NCI-H226 (cell line): ENCODE measurements around the gene RABGAP1L.
"Not testable (repeated sequence)": the region's sequence is repeated elsewhere in the genome, so short reads cannot be mapped to it uniquely, and the experiment has no call there.

Experiments used
- DNase-seq: peaks from one replicate; pipeline ENCODE4 v3.0.0-alpha.2; 2015

RABGAP1L gene

DNA sequence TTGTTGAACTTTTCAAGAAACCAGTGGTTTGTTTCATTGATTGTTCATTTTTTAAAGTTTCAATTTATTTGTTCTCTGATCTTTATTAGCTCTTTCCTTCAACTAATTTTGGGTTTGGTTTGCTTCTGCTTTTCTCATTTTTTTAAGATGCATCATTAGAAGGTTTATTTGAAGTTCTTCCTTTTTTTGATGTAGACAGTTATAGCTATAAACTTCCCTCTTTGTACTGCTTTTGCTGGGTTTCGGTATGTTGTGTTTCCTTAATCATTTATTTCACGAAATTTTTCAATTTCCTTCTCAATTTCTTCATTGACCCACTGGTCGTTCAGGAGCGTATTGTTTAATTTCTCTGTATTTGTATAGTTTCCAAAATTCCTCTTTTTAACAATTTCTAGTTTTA is 155.1 kb downstream of the RABGAP1L start:
- DNase-seq = no peak

DNA sequence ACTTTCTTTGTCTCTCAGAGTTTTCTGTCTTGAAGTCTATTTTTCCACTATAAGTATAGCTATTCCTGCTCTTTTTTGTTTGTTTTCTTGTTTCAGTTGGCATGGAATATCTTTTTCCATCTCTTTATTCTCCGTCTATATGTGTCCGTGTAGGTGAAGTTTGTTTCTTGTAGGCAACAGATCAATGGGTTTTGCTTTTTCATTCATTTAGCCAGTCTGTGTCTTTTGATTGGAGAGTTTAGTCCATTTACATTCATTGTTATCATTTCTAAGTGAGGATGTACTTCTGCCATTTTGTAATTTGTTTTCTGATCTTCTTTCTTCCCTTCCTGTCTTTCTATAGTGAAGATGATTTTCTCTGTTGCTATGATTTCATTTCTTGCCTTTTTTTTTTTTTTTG is 155.9 kb downstream of the RABGAP1L start:
- no peak for DNase-seq

DNA sequence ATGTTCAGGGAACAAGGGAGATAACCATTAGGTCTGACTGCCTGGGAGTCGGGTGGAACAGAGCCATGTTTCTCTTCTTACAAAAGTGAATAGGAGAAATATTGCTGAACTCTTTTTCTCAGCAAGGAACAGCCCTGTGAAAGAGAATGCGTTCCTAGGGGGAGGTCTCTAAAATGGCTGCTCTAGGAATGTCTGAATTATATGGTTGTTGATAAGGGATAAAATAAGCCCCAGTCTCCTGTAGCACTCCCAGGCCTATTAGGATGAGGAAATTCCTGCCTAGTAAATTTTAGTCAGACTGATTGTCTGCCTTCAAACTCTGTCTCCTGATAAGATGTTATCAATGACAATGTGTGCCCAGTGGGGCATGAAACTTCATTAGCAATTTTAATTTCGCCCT is 161.6 kb downstream of the RABGAP1L start:
- DNase-seq = not testable (repeated sequence)

DNA sequence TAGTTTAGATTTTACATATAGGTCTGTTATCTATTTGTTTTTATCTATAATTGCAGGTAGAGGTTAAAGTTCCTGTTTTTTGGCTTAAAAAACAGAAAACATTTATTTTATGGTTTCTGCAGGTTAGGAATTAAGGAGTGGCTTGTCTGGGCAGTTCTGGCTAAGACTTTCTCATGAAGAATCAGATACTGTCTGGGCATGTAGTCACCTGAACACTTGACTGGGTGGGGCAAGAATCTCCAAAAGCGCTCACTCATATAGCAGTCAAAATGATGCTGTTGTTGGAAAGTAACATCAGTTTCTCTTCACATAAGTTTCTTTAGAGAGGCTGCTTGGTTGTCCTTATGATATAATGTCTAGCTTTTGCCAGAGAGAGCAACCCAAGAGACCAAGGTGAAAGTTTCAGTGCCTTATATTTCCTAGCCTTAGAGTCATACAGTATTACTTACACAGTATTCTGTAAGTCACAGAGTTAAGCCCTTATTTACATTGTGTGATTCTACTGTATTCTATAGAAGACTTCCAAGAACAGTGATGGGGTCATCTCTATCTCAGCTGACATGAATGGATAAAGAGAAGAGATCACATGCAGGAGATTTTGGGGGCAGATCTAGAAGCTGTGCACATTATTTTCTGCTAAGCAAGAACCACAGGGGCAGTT is 163.0 kb downstream of the RABGAP1L start:
- DNase-seq = no peak

DNA sequence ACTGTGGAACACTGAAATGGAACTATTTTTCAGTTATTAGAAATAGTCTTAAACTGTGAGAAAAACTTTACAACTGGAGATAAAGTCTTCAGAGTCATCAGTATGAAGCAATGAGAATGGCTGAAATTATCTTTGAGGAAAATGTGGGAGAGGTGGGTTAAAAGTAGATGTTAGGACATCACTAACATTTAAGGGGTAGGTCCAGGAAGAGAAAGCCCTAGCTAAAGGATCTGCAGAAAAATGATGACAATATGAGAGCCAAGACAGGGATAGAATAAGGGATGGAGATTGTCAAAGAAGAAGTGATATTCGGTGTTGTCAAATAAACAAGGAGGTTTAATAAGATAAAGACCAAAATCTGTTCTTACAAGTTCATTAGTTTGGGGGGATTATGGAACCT is 165.2 kb downstream of the RABGAP1L start:
- DNase-seq = no peak

DNA sequence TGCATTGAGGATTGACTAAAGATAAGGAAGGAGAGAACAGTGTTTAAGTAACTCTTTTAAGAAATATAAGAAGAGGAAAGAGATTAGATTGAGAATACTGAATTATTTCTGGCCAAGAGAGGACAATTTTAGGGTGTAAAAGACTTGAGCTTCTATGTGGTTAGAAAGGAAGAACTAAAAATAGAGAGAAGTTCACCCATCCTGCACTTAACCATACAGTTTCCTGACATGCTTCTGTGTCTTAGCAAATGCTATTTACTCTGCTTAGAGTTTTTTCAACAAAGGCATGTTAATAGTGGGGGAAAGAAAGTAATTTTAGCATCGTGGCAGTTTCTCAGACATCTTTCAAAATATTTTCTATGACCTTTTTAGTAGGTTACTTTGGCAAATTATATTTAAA is 165.6 kb downstream of the RABGAP1L start:
- DNase-seq = no peak

DNA sequence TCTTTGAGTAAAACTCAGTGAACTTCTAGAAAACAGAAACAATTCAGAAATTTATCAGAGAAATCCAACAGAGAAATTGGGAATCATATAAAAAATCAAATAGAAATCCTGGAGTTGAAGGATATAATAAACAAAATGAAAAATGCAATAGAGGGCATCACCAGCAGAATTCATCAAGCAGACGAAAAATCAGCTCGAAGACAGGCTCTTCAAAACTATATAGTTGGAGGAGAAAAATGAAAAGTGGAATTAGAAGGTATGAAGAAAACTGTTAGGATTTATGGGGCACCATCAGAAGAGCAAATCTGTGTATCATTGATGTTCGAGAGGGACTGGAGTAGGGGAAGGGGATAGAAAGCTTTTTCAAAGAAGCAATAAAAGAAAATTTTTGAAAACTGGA is 167.0 kb downstream of the RABGAP1L start:
- no peak for DNase-seq

DNA sequence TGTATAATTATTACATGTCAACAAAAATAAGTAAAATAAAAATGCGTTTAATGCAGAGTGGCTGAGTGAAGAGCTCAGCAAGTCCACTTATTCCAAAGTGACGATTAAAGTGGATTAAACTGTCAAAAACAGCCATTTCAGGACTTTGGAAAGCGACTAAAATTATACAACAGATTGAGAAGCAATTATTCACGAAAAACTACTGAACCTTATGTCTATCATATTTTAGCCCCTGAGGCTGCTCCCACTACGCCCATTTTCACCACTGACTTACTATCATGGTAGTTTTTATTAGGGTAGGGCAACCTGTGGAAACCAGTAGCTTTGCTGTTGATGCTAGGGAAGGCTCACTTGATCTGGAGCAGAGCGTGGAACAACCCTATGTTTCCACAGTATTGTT is 174.1 kb downstream of the RABGAP1L start:
- DNase-seq = no peak

DNA sequence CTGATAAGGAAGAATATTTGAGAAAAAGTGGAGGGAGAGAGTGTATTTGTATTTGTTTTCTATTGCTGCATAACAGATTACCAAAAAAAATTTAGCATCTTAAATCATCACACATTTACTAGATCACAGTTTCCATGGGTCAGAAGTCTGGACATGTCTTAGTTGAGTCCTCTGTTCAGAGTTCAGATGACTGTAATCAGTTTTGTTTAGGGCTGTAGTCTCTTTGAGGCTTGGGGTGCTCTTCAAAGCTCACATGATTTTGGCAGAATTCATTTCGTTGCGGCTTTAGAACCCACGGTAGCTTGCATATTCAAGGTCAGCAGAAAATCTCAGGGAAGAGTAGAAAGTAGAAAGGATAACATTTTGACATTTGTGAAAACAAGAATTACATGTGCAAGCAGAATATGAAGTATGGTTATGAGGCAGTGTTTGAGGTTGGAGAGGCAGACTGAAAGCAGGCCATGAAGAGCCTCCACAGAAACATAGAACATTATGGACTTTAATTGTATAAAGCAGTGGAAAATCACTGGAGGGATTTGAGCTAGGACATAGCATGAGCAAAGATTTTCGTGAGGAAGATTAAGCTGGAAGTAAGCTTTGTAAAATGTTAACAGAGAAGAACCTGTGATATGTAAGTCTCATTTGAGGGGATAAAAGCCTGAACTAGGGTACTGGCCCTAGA is 177.8 kb downstream of the RABGAP1L start:
- no peak for DNase-seq

DNA sequence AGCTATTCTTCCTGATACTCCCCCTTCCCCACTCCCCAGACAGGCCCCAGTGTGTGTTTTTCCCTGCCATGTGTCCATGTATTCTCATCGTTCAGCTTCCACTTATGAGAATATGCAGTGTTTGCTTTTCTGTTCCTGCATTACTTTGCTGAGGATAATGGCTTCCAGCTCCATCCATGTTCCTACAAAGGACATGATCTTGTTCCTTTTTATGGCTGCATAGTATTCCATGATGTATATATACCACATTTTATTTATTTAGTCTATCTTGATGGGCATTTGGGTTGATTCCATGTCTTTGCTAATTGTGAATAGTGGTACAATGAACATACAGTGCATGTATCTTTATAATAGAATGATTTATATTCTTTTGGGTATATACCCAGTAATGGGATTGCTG is 181.1 kb downstream of the RABGAP1L start:
- not testable (repeated sequence) for DNase-seq

DNA sequence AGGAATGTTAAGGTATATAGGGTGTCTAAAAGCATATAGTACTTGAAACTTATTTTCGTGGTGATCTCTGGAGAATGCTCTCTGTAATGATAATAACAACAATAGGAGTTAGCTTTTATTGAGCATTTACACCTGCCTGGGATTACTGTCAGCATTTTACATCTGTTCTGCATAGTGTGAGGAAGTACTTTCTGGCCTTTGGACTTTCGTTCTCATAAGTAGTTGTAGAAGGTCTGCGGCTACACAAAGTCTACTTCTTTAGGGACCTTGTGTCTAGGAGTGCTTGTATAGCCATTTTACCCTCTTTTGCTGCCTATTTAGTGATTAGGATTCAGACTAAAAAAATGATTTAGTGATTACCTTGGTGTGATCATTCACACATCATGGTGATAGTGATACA is 184.8 kb downstream of the RABGAP1L start:
- DNase-seq = no peak

DNA sequence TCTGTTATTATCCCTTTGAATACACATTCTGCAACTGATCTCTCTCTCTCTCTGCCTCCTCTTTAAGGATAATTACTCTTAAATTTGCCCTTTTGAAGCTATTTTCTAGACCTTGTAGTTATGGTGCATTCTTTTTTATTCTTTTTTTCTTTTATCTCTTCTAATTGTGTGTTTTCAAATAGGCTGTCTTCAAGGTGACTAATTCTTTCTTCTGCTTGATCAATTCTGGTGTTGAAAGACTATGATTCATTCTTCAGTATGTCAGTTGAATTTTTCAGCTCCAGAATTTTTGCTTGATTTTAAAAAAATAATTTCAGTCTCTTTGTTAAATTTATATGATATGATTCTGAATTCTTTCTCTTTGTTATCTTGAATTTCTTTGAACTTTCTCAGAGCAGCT is 192.8 kb downstream of the RABGAP1L start:
- no peak for DNase-seq

DNA sequence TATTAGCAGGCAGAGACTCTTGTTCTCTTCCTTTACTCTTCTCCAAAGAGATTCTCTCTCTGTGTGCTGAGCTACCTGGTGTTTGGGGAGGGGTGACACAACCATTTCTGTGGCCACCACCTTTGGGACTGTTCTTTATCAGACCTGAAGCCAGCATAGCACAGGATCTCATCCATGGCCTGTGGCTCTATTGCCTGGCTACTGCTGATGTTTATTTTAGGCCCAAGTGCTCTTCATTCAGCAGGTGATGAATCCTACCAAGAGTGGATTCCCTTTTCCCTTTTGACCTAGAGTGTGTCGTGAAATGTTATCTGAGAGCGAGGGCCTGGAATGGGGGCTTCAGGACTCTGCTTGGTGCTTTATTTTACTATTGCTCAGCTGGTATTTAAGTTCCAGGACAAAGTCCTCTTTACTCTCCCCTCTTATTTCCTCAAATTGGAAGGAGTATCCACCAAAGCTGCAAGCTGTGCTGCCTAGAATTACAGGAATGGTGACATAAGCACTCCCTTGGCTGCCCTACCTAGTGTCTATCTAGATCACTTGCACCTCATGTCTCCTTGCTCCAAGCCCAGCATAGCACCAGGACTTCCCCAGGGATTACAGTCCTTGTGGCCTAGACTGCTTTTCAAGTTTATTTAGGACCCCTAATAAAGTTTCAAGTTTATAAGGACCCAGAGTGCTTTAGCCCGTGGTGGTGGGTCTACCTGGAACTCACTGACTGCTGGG is 193.7 kb downstream of the RABGAP1L start:
- no peak for DNase-seq

DNA sequence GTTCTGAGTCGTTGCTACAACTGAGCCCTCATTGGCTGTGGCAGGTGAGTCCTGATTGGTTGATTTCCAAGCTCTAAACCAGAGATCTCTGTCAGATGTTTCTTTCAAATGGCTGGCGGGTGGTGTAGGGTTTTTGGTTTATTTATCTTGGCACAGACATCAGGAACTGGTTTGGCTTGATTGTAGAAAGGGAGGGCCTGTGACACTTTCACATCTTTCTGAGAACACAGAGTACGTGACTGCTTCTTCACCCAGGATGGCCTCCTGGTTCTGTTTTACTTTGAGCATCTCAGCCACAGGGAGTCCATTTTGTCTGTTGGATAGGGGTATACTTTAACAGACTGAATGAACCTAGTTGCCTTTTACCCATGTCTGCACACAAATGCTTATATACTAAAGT is 199.0 kb downstream of the RABGAP1L start:
- DNase-seq = no peak

DNA sequence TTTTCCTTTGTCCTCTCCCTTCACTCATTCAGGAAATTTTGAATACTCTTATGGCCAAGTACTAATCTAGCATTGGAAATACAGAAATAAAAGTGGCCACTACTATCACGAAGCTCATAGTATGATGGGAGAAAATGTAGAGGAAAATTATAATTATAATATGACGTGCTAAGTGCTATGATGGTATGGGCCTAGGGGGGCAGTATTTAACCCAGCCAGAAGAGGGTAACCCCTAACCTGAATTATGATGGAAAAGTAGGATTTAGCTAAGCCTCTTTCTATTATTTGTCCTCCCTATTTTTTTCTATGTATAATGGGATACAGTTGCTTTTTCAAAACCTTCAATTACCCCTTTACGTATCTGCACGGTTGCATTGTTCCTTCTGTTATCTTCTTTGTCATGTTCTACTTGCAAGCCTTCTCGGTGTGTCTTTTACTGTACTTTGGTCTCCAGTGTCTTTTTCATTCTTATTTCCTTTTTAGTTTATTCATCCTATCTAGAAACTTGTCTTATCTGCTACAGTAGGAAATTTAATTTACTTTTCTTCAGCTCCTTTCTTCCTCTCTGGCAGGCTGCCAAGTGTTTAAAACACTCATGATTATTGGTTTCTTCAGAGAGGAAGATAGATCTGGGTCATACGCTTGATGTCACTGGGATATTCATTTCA is 199.6 kb downstream of the RABGAP1L start:
- no peak for DNase-seq

DNA sequence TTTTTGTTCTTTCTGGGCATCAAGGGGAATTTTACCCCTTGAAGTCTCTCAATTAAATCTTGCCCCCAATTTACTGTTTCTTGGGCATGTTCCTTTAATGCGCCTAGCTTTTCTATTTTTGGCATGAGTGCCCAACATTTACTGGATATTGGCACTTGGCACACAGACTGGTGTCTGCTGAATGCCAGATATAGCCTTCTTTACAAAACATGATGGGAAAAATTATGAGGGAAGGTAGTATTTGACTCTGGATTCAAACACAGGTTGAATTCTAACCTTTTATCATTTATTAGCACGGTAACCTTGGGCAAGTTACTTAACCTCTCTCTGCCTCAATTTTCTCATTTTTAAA is 200.1 kb downstream of the RABGAP1L start:
- no peak for DNase-seq

DNA sequence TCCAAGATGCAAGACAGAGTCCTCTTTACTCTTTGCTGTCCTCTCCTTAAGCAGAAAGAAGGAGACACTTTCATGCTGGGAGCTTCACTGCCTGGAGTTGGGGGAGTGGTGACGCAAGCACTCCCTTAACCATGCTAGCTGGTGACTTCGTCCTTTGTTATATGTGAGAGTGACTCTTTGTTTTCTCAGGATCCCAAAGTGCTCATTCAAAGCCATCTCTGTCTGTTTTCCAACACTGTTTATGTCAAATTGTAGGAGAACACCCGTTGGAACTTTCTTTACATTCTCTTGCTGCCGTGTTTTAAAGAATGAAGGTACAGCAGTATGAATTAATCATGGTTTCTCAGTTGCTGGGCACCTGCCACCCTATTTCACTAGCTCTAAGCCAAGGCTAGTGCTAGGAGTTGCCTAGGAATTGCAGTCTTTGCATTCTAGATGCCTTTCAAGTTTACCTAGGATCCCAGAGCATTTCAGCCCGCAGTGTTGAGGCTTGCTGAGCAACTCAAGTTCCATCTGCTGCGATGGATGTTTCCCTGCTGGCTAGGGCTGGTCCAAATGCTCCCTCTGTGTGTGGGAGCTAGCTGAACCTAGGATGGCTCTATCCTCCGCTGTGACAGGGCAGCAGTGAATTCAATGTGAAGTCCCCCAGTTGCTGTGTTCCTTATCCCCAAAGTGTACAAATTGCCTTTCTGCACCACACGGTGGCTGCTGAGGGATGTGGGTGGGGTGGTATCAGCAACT is 205.8 kb downstream of the RABGAP1L start:
- DNase-seq = no peak

DNA sequence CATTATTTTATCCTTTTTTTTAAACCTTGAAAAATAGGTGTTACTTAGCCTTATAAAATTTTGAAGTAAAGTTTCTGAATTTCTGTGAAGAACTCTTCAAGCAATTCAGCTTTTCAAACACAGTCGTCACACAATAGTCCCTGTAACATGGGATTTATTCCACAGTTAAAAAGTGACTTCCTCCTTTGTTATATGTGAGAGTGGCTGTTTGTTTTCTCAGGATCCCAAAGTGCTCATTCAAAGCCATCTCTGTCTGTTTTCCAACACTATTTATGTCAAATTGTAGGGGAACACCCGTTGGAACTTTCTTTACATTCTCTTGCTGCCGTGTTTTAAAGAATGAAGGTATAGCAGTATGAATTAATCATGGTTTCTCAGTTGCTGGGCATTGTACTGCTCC is 207.6 kb downstream of the RABGAP1L start:
- DNase-seq = no peak

DNA sequence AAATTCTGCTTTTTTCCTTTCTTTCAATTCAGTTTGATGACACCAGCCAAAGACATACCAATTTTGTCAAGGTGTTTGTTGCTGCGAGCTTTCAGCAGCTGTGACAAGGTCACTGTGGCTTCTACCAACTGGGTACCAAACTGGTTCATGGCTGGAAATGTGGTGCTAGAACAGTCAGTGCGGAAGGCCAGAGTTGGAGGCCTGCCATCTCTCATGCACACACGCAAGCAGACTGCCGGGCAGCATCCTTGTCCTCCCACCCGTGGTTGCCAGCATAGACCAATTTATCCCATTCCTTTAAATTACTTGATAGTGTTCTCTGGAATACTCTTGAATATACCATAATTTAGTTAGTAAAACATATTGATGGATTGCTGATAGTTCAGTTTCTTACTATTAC is 208.6 kb downstream of the RABGAP1L start:
- no peak for DNase-seq

DNA sequence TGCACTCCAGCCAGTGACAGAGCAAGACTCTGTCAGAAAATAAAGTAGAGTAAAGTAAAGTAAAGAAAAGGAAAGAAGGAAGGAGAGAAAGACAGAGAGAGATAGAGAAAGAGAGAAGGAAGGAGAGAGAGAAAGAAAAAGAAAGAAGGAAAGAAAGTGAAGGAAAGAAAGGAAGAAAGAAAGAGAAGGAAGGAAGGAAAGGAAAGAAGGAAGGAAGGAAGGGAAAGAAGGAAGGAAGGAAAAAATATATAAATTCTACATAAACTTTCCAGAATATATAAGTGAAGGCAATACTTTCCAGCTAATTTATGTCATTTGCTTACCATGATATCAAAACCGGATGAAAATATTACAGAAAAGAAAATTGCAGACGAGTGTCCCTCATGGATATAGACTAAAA is 216.7 kb downstream of the RABGAP1L start:
- DNase-seq = no peak

DNA sequence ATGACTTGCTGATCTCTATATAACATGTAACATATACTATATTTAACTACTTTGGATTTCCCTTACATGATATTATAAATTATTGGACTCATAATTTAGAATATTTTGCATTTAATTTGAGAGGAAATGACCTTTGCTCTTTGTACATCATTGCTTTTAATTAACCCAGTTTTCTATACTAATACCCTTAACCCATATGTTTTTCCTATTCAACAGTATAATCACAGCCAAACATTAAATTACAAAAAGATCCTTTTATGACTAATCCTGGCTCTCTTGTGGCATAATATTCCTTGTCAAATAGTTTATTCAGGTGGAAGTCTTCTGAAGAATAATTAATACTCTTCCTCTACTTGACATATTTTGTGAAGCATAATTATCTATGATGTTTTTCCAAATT is 232.4 kb downstream of the RABGAP1L start:
- no peak for DNase-seq

DNA sequence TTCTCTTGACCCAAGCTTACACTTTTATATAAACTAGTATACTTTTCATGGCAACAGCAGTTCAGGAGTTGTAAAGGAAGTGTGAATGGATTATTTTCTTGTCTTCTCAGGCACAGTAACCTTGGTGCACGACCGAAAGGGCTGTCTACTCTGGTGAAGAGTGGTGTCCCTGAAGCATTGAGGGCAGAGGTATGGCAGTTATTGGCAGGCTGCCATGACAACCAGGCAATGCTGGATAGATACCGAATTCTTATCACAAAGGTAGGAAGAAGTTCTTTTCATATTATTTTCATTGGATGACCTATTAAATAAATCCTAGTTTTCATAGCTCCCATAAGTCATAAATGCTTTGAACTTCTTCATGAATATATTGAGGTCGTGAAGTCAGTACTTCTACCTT is 234.6 kb downstream of the RABGAP1L start:
- DNase-seq = no peak

DNA sequence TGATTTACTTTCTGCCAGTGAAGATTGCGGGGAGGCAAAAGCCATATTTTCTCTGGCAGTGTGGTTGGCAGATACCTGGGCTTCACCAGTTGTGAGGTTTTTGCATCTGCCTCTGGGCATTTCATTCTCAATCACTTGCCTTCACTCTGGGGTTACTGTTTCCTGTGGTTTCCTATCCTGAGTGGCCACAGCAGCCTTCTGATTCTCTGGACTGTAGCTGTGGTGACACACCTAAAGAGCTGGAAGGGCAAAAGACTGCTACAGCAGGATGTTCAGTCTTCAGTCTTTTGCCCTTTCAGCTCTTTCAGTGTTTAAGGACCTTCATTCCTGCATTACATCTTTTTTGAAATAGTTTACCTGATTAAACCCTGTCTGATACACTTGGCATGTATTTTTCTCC is 237.9 kb downstream of the RABGAP1L start:
- peak; percentile 9 for DNase-seq
